Karpas-422 (cell line): Measurements from ENCODE around the gene TENM4. TPM values are rescaled to one million over a fixed set of nuclear protein-coding genes. Genes with fewer than 3 reads are reported as not detected.

Experiments
- DNase-seq: peaks from one replicate; pipeline ENCODE4 v3.0.0-alpha.2; 2015
- H2AFZ ChIP-seq: fragments of 200-600 bp; sonication (generic); 2 replicates; pipeline ENCODE4 v1.6.1; 2014; ENCODE audit warnings: antibody characterized with exemption, low read length, mixed read lengths
- H3K27ac ChIP-seq: fragments of 200-600 bp; sonication (generic); 2 replicates; pipeline ENCODE4 v1.5.1; 2014; ENCODE audit warnings: mild to moderate bottlenecking, low read length, moderate library complexity
- H3K27me3 ChIP-seq: fragments of 200-600 bp; sonication (generic); 2 replicates; pipeline ENCODE4 v1.6.1; 2014; ENCODE audit warnings: low read length, mixed read lengths
- H3K36me3 ChIP-seq: fragments of 200-600 bp; sonication (generic); 2 replicates; pipeline ENCODE4 v1.6.1; 2014; ENCODE audit warnings: low read length, mixed read lengths; ENCODE audit not compliant: insufficient read depth
- H3K4me1 ChIP-seq: fragments of 200-600 bp; sonication (generic); 2 replicates; pipeline ENCODE4 v1.6.1; 2014; ENCODE audit warnings: mild to moderate bottlenecking, low read length, mixed read lengths
- H3K4me2 ChIP-seq: fragments of 200-600 bp; sonication (generic); 2 replicates; pipeline ENCODE4 v1.6.1; 2014; ENCODE audit warnings: low read length, low read depth, mild to moderate bottlenecking; ENCODE audit not compliant: poor library complexity, severe bottlenecking
- H3K4me3 ChIP-seq: fragments of 200-600 bp; sonication (generic); 2 replicates; pipeline ENCODE4 v1.5.1; 2014; ENCODE audit warnings: mild to moderate bottlenecking, antibody characterized with exemption, low read length, mixed read lengths
- H3K79me2 ChIP-seq: fragments of 200-600 bp; sonication (generic); 2 replicates; pipeline ENCODE4 v1.6.1; 2014; ENCODE audit warnings: mild to moderate bottlenecking, low read length, mixed read lengths
- H3K9ac ChIP-seq: fragments of 200-600 bp; sonication (generic); 2 replicates; pipeline ENCODE4 v1.6.0; 2014; ENCODE audit warnings: low read length
- H3K9me2 ChIP-seq: fragments of 200-600 bp; sonication (generic), shearing (Covaris generic); replicated peaks from 2 replicates; pipeline ENCODE4 v1.6.0; 2014; ENCODE audit warnings: mild to moderate bottlenecking, low read length, moderate library complexity; ENCODE audit not compliant: insufficient read depth
- H3K9me3 ChIP-seq: fragments of 300-700, 200-600 bp; sonication (generic); 2 replicates; pipeline ENCODE4 v1.6.1; 2014; ENCODE audit warnings: low read length, mixed read lengths
- H4K20me1 ChIP-seq: fragments of 200-600 bp; sonication (generic); 2 replicates; pipeline ENCODE4 v1.6.1; 2014; ENCODE audit warnings: mild to moderate bottlenecking, antibody characterized with exemption, low read length, low read depth; ENCODE audit not compliant: insufficient read depth
- total RNA-seq: library from RNA; depleted of rRNA; stranded (reverse); fragments of >200 nt; shearing (Covaris generic); gene quantifications from 2 replicates; pipeline ENCODE4 v1.2.3, GENCODE V29; 2014; ENCODE audit warnings: low replicate concordance

The TENM4 gene
- total RNA-seq, 1 experiment from 2014 or later = not detected

DNA sequence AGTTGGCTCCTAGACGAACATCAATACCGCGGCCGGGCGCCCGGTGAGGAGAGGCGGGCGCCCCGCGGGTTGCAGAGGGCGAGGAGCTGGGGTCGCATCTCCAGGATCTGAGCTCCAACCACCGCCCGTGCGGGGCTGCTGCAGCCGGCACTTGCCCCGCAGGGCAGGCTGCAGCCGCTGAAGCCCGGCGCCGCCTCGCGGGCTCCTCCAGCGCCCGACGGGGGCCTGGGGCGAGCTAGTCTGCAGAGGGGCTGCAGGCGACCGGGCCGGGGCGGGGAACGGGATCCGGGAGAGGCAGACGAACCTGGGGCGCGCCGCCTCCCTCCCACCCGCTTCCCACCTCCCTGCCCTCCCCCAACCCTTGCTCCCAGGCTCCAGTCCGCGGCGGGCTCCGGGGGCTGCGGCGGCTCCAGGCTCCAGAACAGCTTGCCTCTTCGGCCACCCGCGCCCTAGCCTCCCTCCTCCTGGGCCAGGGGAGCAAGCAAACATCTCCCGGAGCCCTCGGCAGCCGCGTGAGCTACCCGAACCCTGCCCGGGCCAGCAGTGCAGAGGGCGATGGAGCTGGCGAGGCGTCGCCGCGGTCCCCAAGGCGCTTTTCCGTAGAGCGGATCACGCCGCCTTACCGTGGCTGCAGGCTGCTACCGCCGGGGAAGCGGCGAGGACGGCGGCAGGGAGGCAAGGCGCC lies 802 bp downstream of the TENM4 start:
- DNase-seq = peak; percentile 63
- no peak overlapping the region for H3K27ac ChIP-seq
- H3K79me2 ChIP-seq = no peaks in the 10 kb centered on the region
- peak overlapping the region; percentile 67 for H3K4me3 ChIP-seq
- H3K27me3 ChIP-seq = no peaks in the 10 kb centered on the region
- H3K36me3 ChIP-seq = no peaks in the 10 kb centered on the region
- no peaks in the 10 kb centered on the region; the same call in 1 of the 2 replicates for H4K20me1 ChIP-seq
- peak overlapping the region; percentile 75 for H3K4me2 ChIP-seq
- H3K9me3 ChIP-seq = no peaks in the 10 kb centered on the region
- H2AFZ ChIP-seq = peak overlapping the region; percentile 73; the same call in 1 of the 2 replicates
- H3K4me1 ChIP-seq = peaks cover 37% of the 10 kb centered on the region
- peak overlapping the region; percentile 65 for H3K9ac ChIP-seq
- no peaks in the 10 kb centered on the region for H3K9me2 ChIP-seq

DNA sequence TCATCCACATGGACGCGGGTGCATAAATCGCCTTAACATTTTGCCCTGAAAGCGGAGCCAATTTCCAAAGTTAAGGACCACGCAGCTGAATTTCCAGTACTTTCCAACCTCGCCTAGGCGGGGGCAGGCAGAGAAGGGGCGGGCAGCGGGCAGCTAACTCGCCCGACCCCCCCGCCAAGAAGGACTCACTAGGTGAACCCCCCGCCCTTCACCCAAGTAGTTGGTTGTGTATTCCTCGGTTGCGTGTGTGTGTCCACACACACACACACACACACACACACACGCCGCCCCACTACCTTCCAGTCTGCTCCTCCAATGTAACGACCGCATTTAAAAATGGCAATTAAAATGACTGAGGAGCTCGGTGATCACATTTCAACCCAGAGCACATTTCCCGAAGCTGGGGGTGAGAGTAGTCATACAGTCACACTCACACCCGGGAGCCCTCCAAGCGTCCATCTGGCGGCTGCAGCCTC lies 1.4 kb downstream of the TENM4 start:
- Histone ChIP-seq H2AFZ (peak overlapping the region; percentile 73; the same call in 1 of the 2 replicates), H3K9ac (peak overlapping the region; percentile 65), H3K9me2 (no peaks in the 10 kb centered on the region), H3K36me3 (no peaks in the 10 kb centered on the region), H3K9me3 (no peaks in the 10 kb centered on the region), H3K27me3 (no peaks in the 10 kb centered on the region), H3K4me2 (peak overlapping the region; percentile 75), H3K4me3 (peak overlapping the region; percentile 67), H3K27ac (no peak overlapping the region), H3K79me2 (no peaks in the 10 kb centered on the region), H3K4me1 (peaks cover 37% of the 10 kb centered on the region), H4K20me1 (no peaks in the 10 kb centered on the region; the same call in 1 of the 2 replicates)
- peak; percentile 56 for DNase-seq

DNA sequence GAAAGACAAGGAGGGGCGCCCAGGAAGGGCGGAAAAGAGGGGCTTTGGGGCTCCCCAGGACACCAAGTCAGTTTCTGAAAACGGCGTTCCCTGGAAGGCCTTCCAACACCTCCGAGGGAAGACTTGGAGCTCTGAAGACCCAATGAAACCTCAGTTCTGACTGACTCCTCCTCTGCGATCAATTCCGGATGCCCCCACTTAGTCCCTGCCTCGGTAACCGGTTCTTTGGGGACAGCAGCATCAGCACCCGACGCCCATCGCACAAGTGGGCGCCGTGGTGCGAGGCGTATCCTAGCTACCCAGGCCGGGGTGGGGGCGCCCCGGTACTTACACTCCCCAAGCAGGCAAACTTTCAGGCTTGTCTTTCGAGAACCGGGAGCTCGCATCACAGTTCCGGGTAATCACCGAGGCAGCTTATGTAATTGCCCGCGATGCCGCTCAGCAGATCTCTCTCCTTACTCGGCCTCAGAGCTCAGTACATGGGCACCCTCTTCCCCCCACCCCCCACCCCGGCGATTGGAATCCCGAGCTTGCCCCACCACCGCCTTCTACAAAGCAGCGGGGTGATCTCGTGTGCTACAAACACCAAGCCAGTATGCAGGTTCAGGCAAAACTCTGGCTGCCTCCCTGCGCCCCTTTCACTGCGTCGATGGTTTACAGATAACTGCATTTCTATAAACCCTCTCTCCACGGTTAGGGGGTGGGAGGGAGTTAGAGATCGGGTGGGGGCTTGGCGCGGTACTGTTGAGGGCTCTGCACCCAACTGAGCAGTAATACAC lies 2.0 kb downstream of the TENM4 start:
- H3K79me2 ChIP-seq = no peaks in the 10 kb centered on the region
- H3K36me3 ChIP-seq = no peaks in the 10 kb centered on the region
- no peaks in the 10 kb centered on the region for H3K27me3 ChIP-seq
- H3K27ac ChIP-seq = no peak overlapping the region
- H4K20me1 ChIP-seq = no peaks in the 10 kb centered on the region; the same call in 1 of the 2 replicates
- no peaks in the 10 kb centered on the region for H3K9me2 ChIP-seq
- H3K4me3 ChIP-seq = peak overlapping the region; percentile 67
- peak overlapping the region; percentile 65 for H3K9ac ChIP-seq
- peak overlapping the region; percentile 75 for H3K4me2 ChIP-seq
- peaks cover 37% of the 10 kb centered on the region for H3K4me1 ChIP-seq
- H3K9me3 ChIP-seq = no peaks in the 10 kb centered on the region
- DNase-seq = peak; percentile 57
- H2AFZ ChIP-seq = peak overlapping the region; percentile 73; the same call in 1 of the 2 replicates

DNA sequence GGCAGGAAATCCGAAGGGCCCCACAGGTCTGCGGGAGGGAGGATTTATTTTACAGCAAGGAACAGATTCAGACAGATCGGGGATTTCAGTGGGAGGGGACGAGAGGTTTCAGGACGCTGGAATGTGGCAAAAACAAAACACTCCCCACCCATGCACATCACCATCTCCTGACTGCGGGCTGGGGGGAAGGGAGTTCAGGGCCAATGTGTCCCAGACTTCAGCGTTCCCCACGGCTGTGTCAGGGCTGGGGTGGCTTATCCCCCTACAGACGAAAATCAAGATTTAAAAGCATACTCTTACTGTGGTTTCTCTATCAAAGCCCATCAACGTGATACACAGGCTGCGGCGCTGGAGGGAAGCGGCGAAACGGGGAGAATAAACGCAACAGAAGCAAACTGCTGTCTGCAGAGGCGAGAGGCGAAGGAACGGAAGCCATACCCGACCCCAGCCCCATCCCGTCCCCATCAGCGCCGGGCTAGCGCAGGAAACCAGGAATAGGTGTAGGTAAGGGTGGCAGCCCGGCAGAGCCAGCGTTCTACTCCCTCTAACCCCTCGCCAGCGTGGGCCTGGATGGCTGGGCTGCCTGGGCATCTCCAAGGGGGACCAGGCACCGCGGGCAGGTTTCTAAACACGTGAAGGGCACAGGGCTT lies 2.7 kb downstream of the TENM4 start:
- Histone ChIP-seq H4K20me1 (no peaks in the 10 kb centered on the region; the same call in 1 of the 2 replicates), H3K9ac (no peak overlapping the region), H3K4me3 (no peak overlapping the region), H3K4me1 (peaks cover 37% of the 10 kb centered on the region), H3K36me3 (no peaks in the 10 kb centered on the region), H3K9me2 (no peaks in the 10 kb centered on the region), H3K79me2 (no peaks in the 10 kb centered on the region), H3K9me3 (no peaks in the 10 kb centered on the region), H2AFZ (no peak overlapping the region), H3K27ac (no peak overlapping the region), H3K4me2 (peak overlapping the region; percentile 75), H3K27me3 (no peaks in the 10 kb centered on the region)
- DNase-seq = no peak

DNA sequence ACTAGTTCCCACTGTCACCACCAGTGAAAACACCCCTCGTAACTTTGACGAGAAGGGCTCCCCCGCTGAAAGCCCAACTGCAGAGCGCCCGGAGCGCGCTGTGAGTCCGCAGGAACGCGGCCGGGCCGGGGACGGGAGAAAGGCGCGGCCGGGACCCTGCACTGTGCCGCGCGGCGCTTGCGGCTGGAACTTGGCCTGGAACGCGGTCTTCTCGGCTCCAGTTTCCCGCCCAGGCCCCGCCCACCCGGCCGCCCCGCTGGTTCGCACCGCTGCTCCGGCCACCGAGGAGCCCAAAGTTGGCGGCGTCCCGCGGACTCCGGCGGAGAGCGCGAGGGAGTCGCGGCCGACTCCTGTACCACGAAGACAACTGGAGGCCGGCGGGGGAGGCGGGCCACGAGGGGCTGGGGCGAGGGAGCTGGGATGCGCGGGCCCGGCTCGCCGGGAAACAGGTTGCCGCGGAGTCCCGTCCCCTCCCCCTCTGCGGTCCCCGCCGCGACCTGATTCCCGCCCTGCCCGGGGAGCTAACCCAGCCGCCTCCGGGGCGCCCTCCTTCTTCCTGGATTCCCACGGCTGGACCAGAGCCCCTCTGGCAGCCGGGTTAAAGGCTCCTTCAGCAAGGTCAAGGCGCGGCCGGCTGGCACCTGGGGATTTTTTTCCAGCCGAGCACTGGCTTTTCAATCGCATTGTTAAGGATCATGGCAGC lies 3.4 kb downstream of the TENM4 start:
- Histone ChIP-seq H3K9me2 (no peaks in the 10 kb centered on the region), H3K79me2 (no peaks in the 10 kb centered on the region), H3K27ac (no peak overlapping the region), H3K9me3 (no peaks in the 10 kb centered on the region), H3K4me1 (peaks cover 37% of the 10 kb centered on the region), H3K27me3 (no peaks in the 10 kb centered on the region), H2AFZ (no peak overlapping the region), H3K9ac (no peak overlapping the region), H3K36me3 (no peaks in the 10 kb centered on the region), H3K4me2 (no peak overlapping the region), H3K4me3 (no peak overlapping the region), H4K20me1 (no peaks in the 10 kb centered on the region; the same call in 1 of the 2 replicates)
- no peak for DNase-seq

DNA sequence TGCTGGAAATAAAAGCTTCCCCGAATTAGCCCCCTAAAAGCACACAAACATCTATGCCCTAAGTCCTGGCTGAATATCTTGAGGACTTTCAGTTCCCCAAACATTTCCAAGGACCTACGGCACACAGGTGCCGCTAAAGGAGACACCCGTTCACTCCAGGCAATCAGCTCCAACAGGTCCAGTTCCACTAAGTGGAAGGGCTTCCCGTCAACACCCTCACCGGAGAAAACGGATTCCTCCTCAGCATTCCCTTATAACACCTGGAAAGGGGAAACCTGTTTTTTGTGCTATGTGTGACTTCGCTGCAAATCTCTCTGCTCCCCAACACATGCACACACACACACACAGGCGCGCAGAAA lies 3.9 kb downstream of the TENM4 start:
- no peak for DNase-seq

DNA sequence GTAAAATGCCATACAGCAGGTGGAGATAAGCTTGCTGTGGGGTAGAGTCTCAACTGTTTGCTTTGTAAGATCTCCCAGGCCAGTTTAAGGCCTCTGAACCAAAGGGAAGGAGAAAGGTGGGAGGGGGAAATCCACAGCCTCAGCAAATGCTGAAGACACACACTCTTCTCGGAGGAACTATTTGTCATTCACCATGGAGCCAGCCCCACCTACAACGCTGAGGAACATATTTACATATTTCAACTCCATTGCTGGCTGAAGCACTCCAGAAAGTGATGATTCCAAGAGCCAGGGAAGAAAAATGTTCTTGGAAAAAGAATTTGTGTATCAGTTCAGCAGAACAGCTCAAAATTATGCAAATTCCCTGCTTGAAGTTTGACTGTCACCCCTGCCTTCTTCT lies 6.5 kb downstream of the TENM4 start:
- no peak overlapping the region for H3K9ac ChIP-seq
- H3K79me2 ChIP-seq = no peaks in the 10 kb centered on the region
- no peak for DNase-seq
- H3K4me2 ChIP-seq = no peak overlapping the region
- H3K4me3 ChIP-seq = no peak overlapping the region
- H2AFZ ChIP-seq = no peak overlapping the region
- no peak overlapping the region for H3K27ac ChIP-seq
- peaks cover 11% of the 10 kb centered on the region for H3K4me1 ChIP-seq
- H4K20me1 ChIP-seq = no peaks in the 10 kb centered on the region; the same call in 1 of the 2 replicates
- no peaks in the 10 kb centered on the region for H3K27me3 ChIP-seq
- H3K9me3 ChIP-seq = no peaks in the 10 kb centered on the region
- no peaks in the 10 kb centered on the region for H3K9me2 ChIP-seq
- no peaks in the 10 kb centered on the region for H3K36me3 ChIP-seq

More for the DNA sequence above, 3.9 kb downstream of the TENM4 start:
- Histone ChIP-seq H3K9me2 (no peaks in the 10 kb centered on the region), H3K9ac (no peak overlapping the region), H3K4me2 (no peak overlapping the region), H3K27ac (no peak overlapping the region), H3K4me1 (peaks cover 37% of the 10 kb centered on the region), H3K9me3 (no peaks in the 10 kb centered on the region), H3K4me3 (no peak overlapping the region), H4K20me1 (no peaks in the 10 kb centered on the region; the same call in 1 of the 2 replicates), H3K79me2 (no peaks in the 10 kb centered on the region), H3K27me3 (no peaks in the 10 kb centered on the region), H2AFZ (no peak overlapping the region), H3K36me3 (no peaks in the 10 kb centered on the region)
